B cell (primary cell): ENCODE measurements around the gene RHOV. TPM values are rescaled to one million over a fixed set of nuclear protein-coding genes. Genes with fewer than 3 reads are reported as not detected.

Experiments used
- ATAC-seq: fragments of 200-7000 bp; cut with Tn5 transposase; one replicate; pipeline ENCODE4 v1.10.0; 2021; ENCODE audit warnings: low read depth, mild to moderate bottlenecking, moderate number of reproducible peaks, moderate library complexity
- CTCF ChIA-PET: fragments of 350-600 bp; sonication (Branson Sonifier 250); formaldehyde crosslinking; loops from one replicate; lab custom pipeline; 2021; ENCODE audit warnings: antibody characterized with exemption, inconsistent platforms; lab: Charles Lee
- POLR2A ChIA-PET: fragments of 350-600 bp; sonication (Branson Sonifier 250); formaldehyde crosslinking; loops from one replicate; lab custom pipeline; 2021; ENCODE audit warnings: antibody characterized with exemption; lab: Charles Lee
- DNase-seq: peaks from one replicate; pipeline ENCODE4 v3.0.0; 2013
- H2AFZ ChIP-seq: 2 replicates; pipeline ENCODE4 v1.6.1; 2012; ENCODE audit warnings: mild to moderate bottlenecking, low read depth, low read length; ENCODE audit not compliant: insufficient read depth, poor library complexity, severe bottlenecking
- H3K27ac ChIP-seq, 2 donors: 1 replicate in 1 of 2; 2 replicates in 1 of 2; pipeline ENCODE4 v1.5.1; 2012 to 2013; ENCODE audit warnings: low read length in 2 of 2, mild to moderate bottlenecking in 2 of 2, moderate library complexity in 1 of 2
- H3K27me3 ChIP-seq, 4 experiments: fragments of 200-600 bp in 1 of 4; sonication (generic) in 1 of 4; replicated peaks in 1 of 4; 1 replicate in 2 of 4; 2 replicates in 2 of 4; pipeline versions ENCODE4 v1.6.1 to v1.7.0; 2013 to 2016; ENCODE audit warnings: low read length in 3 of 4, mild to moderate bottlenecking in 2 of 4, mixed read lengths in 1 of 4, moderate library complexity in 1 of 4; ENCODE audit not compliant: insufficient read depth in 4 of 4, control insufficient read depth in 3 of 4; ENCODE audit errors: control extremely low read depth in 1 of 4
- H3K36me3 ChIP-seq, 2 experiments: replicated peaks in 1 of 2; 1 replicate in 1 of 2; 2 replicates in 1 of 2; pipeline versions ENCODE4 v1.6.1 to v1.7.1; 2013; ENCODE audit warnings: low read length in 1 of 2; ENCODE audit not compliant: insufficient read depth in 2 of 2, control insufficient read depth in 1 of 2; ENCODE audit errors: control extremely low read depth in 1 of 2, extremely low read depth in 1 of 2
- H3K4me1 ChIP-seq, 2 donors: fragments of 200-600 bp in 1 of 2; sonication (generic) in 1 of 2; 1 replicate in 1 of 2; 2 replicates in 1 of 2; pipeline versions ENCODE4 v1.5.1 to v1.6.1; 2013 to 2017; ENCODE audit warnings: low read length in 2 of 2; ENCODE audit not compliant: control insufficient read depth in 2 of 2, insufficient read depth in 2 of 2
- H3K4me2 ChIP-seq: replicated peaks from 2 replicates; pipeline ENCODE3; 2012; ENCODE audit warnings: mild to moderate bottlenecking, low read depth, low read length; ENCODE audit not compliant: poor library complexity, severe bottlenecking
- H3K4me3 ChIP-seq, 5 experiments: fragments of 200-600 bp in 1 of 5; sonication (generic) in 1 of 5; 1 replicate in 3 of 5; 2 replicates in 2 of 5; pipeline versions ENCODE4 v1.5.1 to v1.7.0; 2011 to 2016; ENCODE audit warnings: low read length in 4 of 5, mild to moderate bottlenecking in 4 of 5, low read depth in 2 of 5, control low read depth in 1 of 5, moderate library complexity in 1 of 5; ENCODE audit not compliant: insufficient read depth in 1 of 5; ENCODE audit errors: control extremely low read depth in 1 of 5, extremely low read depth in 1 of 5
- H3K79me2 ChIP-seq: fragments of 200-600 bp; sonication (generic); one replicate; pipeline ENCODE4 v1.6.0; 2016; ENCODE audit warnings: low read length; ENCODE audit not compliant: control insufficient read depth, insufficient read depth
- H3K9ac ChIP-seq: fragments of 200-600 bp; sonication (generic); 2 replicates; pipeline ENCODE4 v1.6.1; 2017; ENCODE audit warnings: mild to moderate bottlenecking, low read length, moderate library complexity
- H3K9me3 ChIP-seq, 3 donors: one replicate each; pipeline versions ENCODE4 v1.6.1 to v1.7.1; 2013; ENCODE audit warnings: low read length in 2 of 3; ENCODE audit not compliant: control insufficient read depth in 2 of 3, insufficient read depth in 1 of 3; ENCODE audit errors: control extremely low read depth in 1 of 3
- H4K20me1 ChIP-seq: 2 replicates; pipeline ENCODE4 v1.6.0; 2012; ENCODE audit warnings: mild to moderate bottlenecking, low read length; ENCODE audit not compliant: insufficient read depth, control insufficient read depth, poor library complexity, severe bottlenecking
- H3K27ac Mint-ChIP-seq: one replicate; pipeline ENCODE4 v1.8.0; 2021; ENCODE audit warnings: mixed read lengths
- H3K27me3 Mint-ChIP-seq: one replicate; pipeline ENCODE4 v1.8.0; 2021; ENCODE audit warnings: mixed read lengths
- H3K4me1 Mint-ChIP-seq: one replicate; pipeline ENCODE4 v1.8.0; 2021; ENCODE audit warnings: mixed read lengths
- H3K4me3 Mint-ChIP-seq: one replicate; pipeline ENCODE4 v1.8.0; 2021; ENCODE audit warnings: mixed read lengths
- H3K9me3 Mint-ChIP-seq: one replicate; pipeline ENCODE4 v1.8.0; 2022; ENCODE audit warnings: mixed read lengths; ENCODE audit not compliant: insufficient read depth
- EZH2 ChIP-seq: IDR thresholded peaks from 2 replicates; pipeline ENCODE4 v1.6.1; 2012; ENCODE audit warnings: borderline replicate concordance, low read depth, mild to moderate bottlenecking, moderate library complexity, low read length; ENCODE audit not compliant: insufficient read depth, poor library complexity, severe bottlenecking
- WGBS: methylation state at CpG from one replicate; pipeline ENCODE4 v1.1.5; 2013; ENCODE audit warnings: missing lambda C conversion rate; ENCODE audit not compliant: insufficient coverage; 5-methylcytosine and 5-hydroxymethylcytosine counted together
- intact Hi-C: fragments of 100-400 bp; cut with micrococcal nuclease; formaldehyde crosslinking; loops from one replicate; pipeline ENCODE4 v1.10.0; 2022
- polyA plus RNA-seq: library from polyadenylated mRNA; depleted of rRNA; stranded (reverse); fragments of >200 nt; gene quantifications from 2 replicates; pipeline ENCODE4 v1.2.3, GENCODE V29; 2012
- total RNA-seq, 2 donors: library from RNA; stranded (reverse); fragments of 120-200 nt in 1 of 2; gene quantifications; 1 replicate in 1 of 2; 2 replicates in 1 of 2; pipeline versions ENCODE4 v1.2.3 to v1.2.4, GENCODE V29; 2013 to 2022
- TF ChIP-seq, protein P1 (sequence below): fragments of 200-600 bp; IDR thresholded peaks from one replicate; pipeline ENCODE4 v1.8.0; 2022; ENCODE audit warnings: antibody characterized with exemption, mild to moderate bottlenecking

Gene RHOV
- total and polyA plus RNA-seq, 2 donors (not counting 1 experiment from before 2014, with no cell fraction given), result 0.54 TPM; not detected in 1

DNA sequence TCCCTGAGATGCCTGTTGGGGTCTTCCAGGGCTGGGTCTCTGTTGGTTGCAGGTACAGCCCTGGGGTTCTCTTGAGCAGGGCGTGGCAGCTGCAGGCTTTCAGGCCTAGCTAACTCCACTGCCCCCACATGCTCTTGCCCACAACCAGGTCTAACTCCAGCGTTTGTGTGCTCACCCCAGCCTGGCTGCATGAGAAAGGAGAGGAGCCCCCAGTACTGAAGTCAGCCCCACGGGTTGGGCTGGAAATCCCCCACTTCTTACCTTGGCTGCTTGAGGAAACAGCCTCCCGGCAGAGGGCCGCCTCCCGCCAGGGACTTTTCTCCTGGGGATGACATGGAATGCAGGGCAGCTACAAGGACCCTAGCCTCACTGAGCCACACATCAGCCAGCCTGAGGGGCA lies 38.4 kb upstream of the RHOV start:
- no peaks in the 10 kb centered on the region for H3K27me3 Mint-ChIP-seq
- TF ChIP-seq, protein P1, sequence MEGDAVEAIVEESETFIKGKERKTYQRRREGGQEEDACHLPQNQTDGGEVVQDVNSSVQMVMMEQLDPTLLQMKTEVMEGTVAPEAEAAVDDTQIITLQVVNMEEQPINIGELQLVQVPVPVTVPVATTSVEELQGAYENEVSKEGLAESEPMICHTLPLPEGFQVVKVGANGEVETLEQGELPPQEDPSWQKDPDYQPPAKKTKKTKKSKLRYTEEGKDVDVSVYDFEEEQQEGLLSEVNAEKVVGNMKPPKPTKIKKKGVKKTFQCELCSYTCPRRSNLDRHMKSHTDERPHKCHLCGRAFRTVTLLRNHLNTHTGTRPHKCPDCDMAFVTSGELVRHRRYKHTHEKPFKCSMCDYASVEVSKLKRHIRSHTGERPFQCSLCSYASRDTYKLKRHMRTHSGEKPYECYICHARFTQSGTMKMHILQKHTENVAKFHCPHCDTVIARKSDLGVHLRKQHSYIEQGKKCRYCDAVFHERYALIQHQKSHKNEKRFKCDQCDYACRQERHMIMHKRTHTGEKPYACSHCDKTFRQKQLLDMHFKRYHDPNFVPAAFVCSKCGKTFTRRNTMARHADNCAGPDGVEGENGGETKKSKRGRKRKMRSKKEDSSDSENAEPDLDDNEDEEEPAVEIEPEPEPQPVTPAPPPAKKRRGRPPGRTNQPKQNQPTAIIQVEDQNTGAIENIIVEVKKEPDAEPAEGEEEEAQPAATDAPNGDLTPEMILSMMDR, result no peak
- no peak for TF ChIP-seq EZH2
- H3K4me1 ChIP-seq, result peaks cover 3 to 8% of the 10 kb centered on the region in 2 donors
- CTCF ChIA-PET, result interaction anchor here (2.8 kb wide), 1 partner anchor 29 kb away, joined by 18 read pairs; no protein-coding TSS in a partner anchor
- intact Hi-C loops, result no loop called here
- H3K4me3 ChIP-seq, result no peak overlapping the region
- no peak overlapping the region for H3K4me3 Mint-ChIP-seq
- no peak overlapping the region for H2AFZ ChIP-seq
- POLR2A ChIA-PET, result interaction anchor here (0.6 kb wide), 1 partner anchor 377 kb away, joined by 3 read pairs; no protein-coding TSS in a partner anchor
- H3K9me3 Mint-ChIP-seq, result no peaks in the 10 kb centered on the region
- H4K20me1 ChIP-seq, result no peaks in the 10 kb centered on the region
- no peak overlapping the region for H3K9ac ChIP-seq
- H3K9me3 ChIP-seq, result no peaks in the 10 kb centered on the region
- H3K27ac ChIP-seq, result no peak overlapping the region
- H3K27me3 ChIP-seq, result no peaks in the 10 kb centered on the region
- no peak for ATAC-seq
- H3K4me2 ChIP-seq, result no peak overlapping the region
- WGBS, result 69% methylated on average over 5 of the region's 6 CpGs
- H3K27ac Mint-ChIP-seq, result no peak overlapping the region
- DNase-seq, result no peak
- no peaks in the 10 kb centered on the region for H3K79me2 ChIP-seq
- H3K4me1 Mint-ChIP-seq, result peaks cover 8% of the 10 kb centered on the region
- no peaks in the 10 kb centered on the region for H3K36me3 ChIP-seq

- Histone ChIP-seq H3K9ac (no peak overlapping the region), H3K79me2 (no peaks in the 10 kb centered on the region), H3K27me3 (no peaks in the 10 kb centered on the region), H2AFZ (no peak overlapping the region), H3K4me3 (no peak overlapping the region), H3K4me1 (peaks cover 7 to 16% of the 10 kb centered on the region in 2 donors), H3K9me3 (no peaks in the 10 kb centered on the region), H4K20me1 (no peaks in the 10 kb centered on the region), H3K4me2 (no peak overlapping the region), H3K27ac (no peak overlapping the region), H3K36me3 (no peaks in the 10 kb centered on the region)
- H3K9me3 Mint-ChIP-seq, result no peaks in the 10 kb centered on the region
- H3K4me3 Mint-ChIP-seq, result no peak overlapping the region
- ATAC-seq (no peak), DNase-seq (no peak)
- WGBS, result 100% methylated on average over 1 of the region's 2 CpGs
- peaks cover 13% of the 10 kb centered on the region for H3K4me1 Mint-ChIP-seq
- TF ChIP-seq EZH2, result no peak
- TF ChIP-seq, protein P1, result no peak
- H3K27ac Mint-ChIP-seq, result no peak overlapping the region
- POLR2A ChIA-PET, result interaction anchor here (0.6 kb wide), 1 partner anchor 378 kb away, joined by 3 read pairs; no protein-coding TSS in a partner anchor
- no peaks in the 10 kb centered on the region for H3K27me3 Mint-ChIP-seq
- intact Hi-C loops, result no loop called here
- CTCF ChIA-PET, result interaction anchor here (0.5 to 9.5 kb wide), 5 partner anchors 9 to 109 kb away, joined by 3 to 176 read pairs (median 4); partner anchors contain the start of gene CHAC1
These were observed 37.7 kb upstream of the RHOV start for GRCh38 chr15:40911693-40912092.
